ENCODE data around the gene DDX56. TPM values are rescaled to one million over a fixed set of nuclear protein-coding genes. Genes with fewer than 3 reads are reported as not detected.

DDX56 gene
- total RNA-seq, 1 experiment from 2014 or later, result 120 TPM

DNA sequence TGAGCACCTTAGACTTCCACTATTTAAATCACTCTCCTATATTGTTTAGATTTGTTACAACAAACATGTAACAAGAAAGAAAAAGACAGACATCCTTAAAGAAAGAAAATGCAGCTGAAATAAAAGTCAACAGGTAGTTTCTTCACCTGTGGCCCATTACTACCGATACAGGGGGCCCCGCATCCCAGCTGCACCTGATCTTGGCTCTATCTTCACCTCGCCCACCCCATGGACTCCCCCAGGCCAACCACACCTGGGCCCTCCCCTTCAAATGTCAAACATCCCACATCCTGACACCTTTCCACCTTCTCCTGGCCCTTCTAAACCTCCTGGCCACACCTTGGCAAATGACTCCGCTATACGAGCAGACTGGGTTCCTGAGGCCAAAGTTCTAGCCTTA, 7.0 kb downstream of the DDX56 start:
- H3K4me3 Mint-ChIP-seq, result no peak overlapping the region
- no peak overlapping the region for H2AK5ac ChIP-seq (ENCODE audit: insufficient read length, low read length)
- H3K79me1 ChIP-seq (ENCODE audit: insufficient read depth, low read depth, low read length, poor library complexity, severe bottlenecking), result no peaks in the 10 kb centered on the region
- no peak overlapping the region for H3K9ac ChIP-seq (ENCODE audit: extremely low read depth, insufficient read length, low read length)
- peaks cover 4 to 7% of the 10 kb centered on the region in 2 experiments; a peak in 3 of 4 replicates for H3K4me1 Mint-ChIP-seq
- H3T11ph ChIP-seq (ENCODE audit: low read length), result no peak overlapping the region
- TF ChIP-seq, protein P1, sequence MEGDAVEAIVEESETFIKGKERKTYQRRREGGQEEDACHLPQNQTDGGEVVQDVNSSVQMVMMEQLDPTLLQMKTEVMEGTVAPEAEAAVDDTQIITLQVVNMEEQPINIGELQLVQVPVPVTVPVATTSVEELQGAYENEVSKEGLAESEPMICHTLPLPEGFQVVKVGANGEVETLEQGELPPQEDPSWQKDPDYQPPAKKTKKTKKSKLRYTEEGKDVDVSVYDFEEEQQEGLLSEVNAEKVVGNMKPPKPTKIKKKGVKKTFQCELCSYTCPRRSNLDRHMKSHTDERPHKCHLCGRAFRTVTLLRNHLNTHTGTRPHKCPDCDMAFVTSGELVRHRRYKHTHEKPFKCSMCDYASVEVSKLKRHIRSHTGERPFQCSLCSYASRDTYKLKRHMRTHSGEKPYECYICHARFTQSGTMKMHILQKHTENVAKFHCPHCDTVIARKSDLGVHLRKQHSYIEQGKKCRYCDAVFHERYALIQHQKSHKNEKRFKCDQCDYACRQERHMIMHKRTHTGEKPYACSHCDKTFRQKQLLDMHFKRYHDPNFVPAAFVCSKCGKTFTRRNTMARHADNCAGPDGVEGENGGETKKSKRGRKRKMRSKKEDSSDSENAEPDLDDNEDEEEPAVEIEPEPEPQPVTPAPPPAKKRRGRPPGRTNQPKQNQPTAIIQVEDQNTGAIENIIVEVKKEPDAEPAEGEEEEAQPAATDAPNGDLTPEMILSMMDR (conservative IDR thresholded peaks at IDR 0.05), result no peak
- H3K56ac ChIP-seq (ENCODE audit: insufficient read length, low read depth, low read length), result no peak overlapping the region
- no peak overlapping the region for H3K18ac ChIP-seq (ENCODE audit: insufficient read length, low read depth, low read length)
- no peak overlapping the region for H4K5ac ChIP-seq (ENCODE audit: insufficient read length, low read depth, low read length)
- no CpG with 5 or more reads among the region's 5 CpGs for WGBS (ENCODE audit: extremely low coverage, insufficient read length, low lambda C conversion rate)
- no peak overlapping the region for H4K91ac ChIP-seq (ENCODE audit: insufficient read length, low read depth, low read length)
- H3K23ac ChIP-seq (ENCODE audit: insufficient read length, low read depth, low read length), result no peak overlapping the region
- H4K20me1 ChIP-seq (ENCODE audit: control insufficient read depth, insufficient read depth, insufficient read length), result no peaks in the 10 kb centered on the region
- no peak overlapping the region for H2BK5ac ChIP-seq (ENCODE audit: insufficient read length, low read length)
- H3K4me1 ChIP-seq (ENCODE audit: insufficient read depth, low read length), result no peaks in the 10 kb centered on the region
- no peak overlapping the region; a peak in 1 of 7 replicates for H3K27ac Mint-ChIP-seq
- no peaks in the 10 kb centered on the region for H3K27me3 ChIP-seq (ENCODE audit: insufficient read depth, low read length)
- H3K9me3 ChIP-seq (ENCODE audit: control insufficient read depth, low read depth, low read length), result no peaks in the 10 kb centered on the region
- H3K23me2 ChIP-seq (ENCODE audit: insufficient read length, low read depth, low read length, poor library complexity, severe bottlenecking), result peaks cover 3% of the 10 kb centered on the region
- H2BK12ac ChIP-seq (ENCODE audit: insufficient read length, low read depth, low read length), result no peak overlapping the region
- no peak overlapping the region for H3K14ac ChIP-seq (ENCODE audit: insufficient read depth, low read length)
- H3K79me2 ChIP-seq (ENCODE audit: insufficient read depth, low read length), result no peaks in the 10 kb centered on the region
- H2BK15ac ChIP-seq (ENCODE audit: low read depth, low read length), result no peak overlapping the region
- H3K9me3 Mint-ChIP-seq, result no peaks in the 10 kb centered on the region; a peak in 1 of 5 replicates
- H2BK20ac ChIP-seq (ENCODE audit: low read depth, low read length, poor library complexity, severe bottlenecking), result no peak overlapping the region
- H2BK120ac ChIP-seq (ENCODE audit: low read depth, low read length, poor library complexity, severe bottlenecking), result no peak overlapping the region
- no peak overlapping the region for H2AFZ ChIP-seq (ENCODE audit: low read length)
- no peak overlapping the region for H4K8ac ChIP-seq (replicated peaks; ENCODE audit: insufficient read length, low read depth, low read length)
- H3K27me3 Mint-ChIP-seq (ENCODE audit: low read depth), result no peaks in the 10 kb centered on the region
- no peak overlapping the region for H3K4me2 ChIP-seq (ENCODE audit: insufficient read depth, insufficient read length, low read length)
- no peak for DNase-seq
- H3K27ac ChIP-seq (ENCODE audit: insufficient read length, low read depth, low read length), result no peak overlapping the region
- H3K36me3 Mint-ChIP-seq (ENCODE audit: insufficient read depth in 1 of 3, low read depth in 3 of 3), result peaks cover 62 to 82% (median 69%) of the 10 kb centered on the region in 3 experiments
- no peak overlapping the region for H3K4ac ChIP-seq (ENCODE audit: low read depth, low read length)
